SU-DHL-6 (cell line): ENCODE results near the gene ST8SIA4.

Experiments used
- H2AFZ ChIP-seq: fragments of 200-600 bp; sonication (generic); 2 replicates; pipeline ENCODE4 v1.6.1; 2014; ENCODE audit warnings: low read depth, mild to moderate bottlenecking, moderate library complexity, mixed read lengths, antibody characterized with exemption, low read length; ENCODE audit not compliant: severe bottlenecking
- H3F3A ChIP-seq: fragments of 200-600 bp; shearing (Covaris generic); 2 replicates; pipeline ENCODE4 v1.6.0; 2016; ENCODE audit warnings: antibody characterized with exemption, mild to moderate bottlenecking; ENCODE audit not compliant: insufficient read depth
- H3K27ac ChIP-seq: fragments of 200-600 bp; sonication (generic); 2 replicates; pipeline ENCODE4 v1.5.1; 2016; ENCODE audit warnings: low read depth, mild to moderate bottlenecking, low read length, moderate library complexity, mixed read lengths
- H3K27me3 ChIP-seq: fragments of 200-600 bp; sonication (generic), shearing (Covaris generic); 2 replicates; pipeline ENCODE4 v1.6.0; 2014; ENCODE audit warnings: mild to moderate bottlenecking, low read length
- H3K36me3 ChIP-seq: fragments of 200-600 bp; sonication (generic); 2 replicates; pipeline ENCODE4 v1.6.1; 2014; ENCODE audit warnings: mild to moderate bottlenecking, low read length, mixed read lengths
- H3K4me2 ChIP-seq: fragments of 300-600, 200-600 bp; shearing (Covaris generic), sonication (generic); 2 replicates; pipeline ENCODE4 v1.6.0; 2014; ENCODE audit warnings: low read length, low read depth, mild to moderate bottlenecking; ENCODE audit not compliant: poor library complexity, severe bottlenecking
- H3K4me3 ChIP-seq: fragments of 200-600 bp; sonication (generic); 2 replicates; pipeline ENCODE4 v1.5.1; 2014; ENCODE audit warnings: antibody characterized with exemption, low read length, mild to moderate bottlenecking, mixed read lengths; ENCODE audit not compliant: insufficient read depth, poor library complexity, severe bottlenecking
- H3K79me2 ChIP-seq: fragments of 200-600 bp; sonication (generic); 2 replicates; pipeline ENCODE4 v1.6.1; 2014; ENCODE audit warnings: mild to moderate bottlenecking, low read length, moderate library complexity; ENCODE audit not compliant: insufficient read depth
- H3K9ac ChIP-seq: fragments of 200-600 bp; sonication (generic); 2 replicates; pipeline ENCODE4 v1.7.0; 2014; ENCODE audit warnings: mild to moderate bottlenecking, low read length
- H3K9me2 ChIP-seq: fragments of 200-600 bp; sonication (generic); replicated peaks from 2 replicates; pipeline ENCODE4 v1.6.1; 2014; ENCODE audit warnings: low read length; ENCODE audit not compliant: insufficient read depth
- H3K9me3 ChIP-seq: fragments of 200-600 bp; sonication (generic); 2 replicates; pipeline ENCODE4 v1.6.1; 2014; ENCODE audit warnings: low read length, mixed read lengths; ENCODE audit not compliant: insufficient read depth
- H4K20me1 ChIP-seq: fragments of 200-600 bp; sonication (generic); 2 replicates; pipeline ENCODE4 v1.6.1; 2014; ENCODE audit warnings: low read depth, mild to moderate bottlenecking, antibody characterized with exemption, low read length, moderate library complexity, mixed read lengths
- EZH2phosphoT487 ChIP-seq: fragments of 200-600 bp; sonication (generic), shearing (Covaris generic); conservative IDR thresholded peaks from 2 replicates; pipeline ENCODE4 v1.6.1; 2018; ENCODE audit warnings: mild to moderate bottlenecking, antibody characterized with exemption, low read length, moderate library complexity, mixed read lengths
- TF ChIP-seq, protein P1 (sequence below): fragments of 200-600 bp; sonication (generic); IDR thresholded peaks from one replicate; pipeline ENCODE4 v1.5.1; 2017; ENCODE audit warnings: antibody characterized with exemption, mild to moderate bottlenecking, low read length, moderate library complexity; ENCODE audit not compliant: insufficient read depth, poor library complexity, severe bottlenecking

Gene ST8SIA4, protein sequence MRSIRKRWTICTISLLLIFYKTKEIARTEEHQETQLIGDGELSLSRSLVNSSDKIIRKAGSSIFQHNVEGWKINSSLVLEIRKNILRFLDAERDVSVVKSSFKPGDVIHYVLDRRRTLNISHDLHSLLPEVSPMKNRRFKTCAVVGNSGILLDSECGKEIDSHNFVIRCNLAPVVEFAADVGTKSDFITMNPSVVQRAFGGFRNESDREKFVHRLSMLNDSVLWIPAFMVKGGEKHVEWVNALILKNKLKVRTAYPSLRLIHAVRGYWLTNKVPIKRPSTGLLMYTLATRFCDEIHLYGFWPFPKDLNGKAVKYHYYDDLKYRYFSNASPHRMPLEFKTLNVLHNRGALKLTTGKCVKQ

DNA sequence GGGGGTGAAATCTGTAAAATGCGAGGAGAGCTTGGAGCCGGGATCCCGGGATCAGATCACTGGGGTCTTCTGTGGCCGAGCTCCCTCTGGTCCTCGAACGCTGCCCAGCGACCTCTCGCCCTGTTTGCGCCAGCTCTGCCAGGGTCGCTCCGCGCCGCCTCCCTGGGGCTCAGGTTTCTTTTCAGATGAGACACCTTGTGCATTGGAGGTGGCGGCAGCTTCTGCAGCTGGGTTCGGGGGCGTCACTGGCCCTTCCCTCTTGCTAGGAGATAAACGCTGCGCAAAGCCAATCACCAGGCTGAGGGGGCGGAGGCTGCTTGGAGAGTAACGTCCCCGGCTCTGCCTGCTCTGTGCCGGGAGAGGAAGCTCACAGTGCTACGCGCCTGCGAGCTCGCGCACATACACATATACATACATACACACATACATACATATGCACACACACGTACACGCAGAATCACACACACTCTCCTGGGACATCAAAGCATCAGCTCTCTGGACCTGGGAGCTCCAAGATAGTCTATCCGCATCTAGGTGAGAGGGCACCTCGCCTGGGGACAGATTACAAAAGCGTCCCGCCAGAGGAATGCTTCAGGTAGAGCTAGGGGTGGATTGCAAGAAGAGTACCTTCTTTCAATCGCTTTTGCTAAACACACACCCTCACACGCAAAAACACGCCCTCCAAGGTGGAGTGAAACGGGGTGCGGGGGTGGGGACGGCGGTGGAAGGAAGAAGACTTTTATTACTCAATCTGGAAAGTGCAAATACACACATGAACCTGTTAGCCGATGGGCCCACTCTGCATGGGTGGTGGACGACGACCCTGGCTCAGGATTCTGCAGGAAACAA, at the start of gene ST8SIA4:
Gene ST8SIA4, minus strand, starts transcription at position 244 of the 849 bp plus-strand sequence. CDS start 327 bp downstream, outside the sequence.
- Histone ChIP-seq H4K20me1 (no peaks in the 10 kb centered on the region), H2AFZ (peak within 1 kb of the TSS; percentile 54), H3K4me3 (peak within 1 kb of the TSS; percentile 90), H3K9me2 (no peaks in the 10 kb centered on the region), H3F3A (peaks cover 48% of the 10 kb centered on the region), H3K4me2 (peak within 1 kb of the TSS; percentile 92), H3K9me3 (no peaks in the 10 kb centered on the region), H3K27ac (peak within 1 kb of the TSS; percentile 98), H3K36me3 (0 out of 2 replicates have a peak, but pooled peaks cover 1% of the 10 kb centered on the region), H3K27me3 (no peaks in the 10 kb centered on the region), H3K9ac (peak within 1 kb of the TSS; percentile 69), H3K79me2 (peaks cover 80% of the 10 kb centered on the region)
- TF ChIP-seq EZH2phosphoT487, result no peak
- TF ChIP-seq, protein P1, sequence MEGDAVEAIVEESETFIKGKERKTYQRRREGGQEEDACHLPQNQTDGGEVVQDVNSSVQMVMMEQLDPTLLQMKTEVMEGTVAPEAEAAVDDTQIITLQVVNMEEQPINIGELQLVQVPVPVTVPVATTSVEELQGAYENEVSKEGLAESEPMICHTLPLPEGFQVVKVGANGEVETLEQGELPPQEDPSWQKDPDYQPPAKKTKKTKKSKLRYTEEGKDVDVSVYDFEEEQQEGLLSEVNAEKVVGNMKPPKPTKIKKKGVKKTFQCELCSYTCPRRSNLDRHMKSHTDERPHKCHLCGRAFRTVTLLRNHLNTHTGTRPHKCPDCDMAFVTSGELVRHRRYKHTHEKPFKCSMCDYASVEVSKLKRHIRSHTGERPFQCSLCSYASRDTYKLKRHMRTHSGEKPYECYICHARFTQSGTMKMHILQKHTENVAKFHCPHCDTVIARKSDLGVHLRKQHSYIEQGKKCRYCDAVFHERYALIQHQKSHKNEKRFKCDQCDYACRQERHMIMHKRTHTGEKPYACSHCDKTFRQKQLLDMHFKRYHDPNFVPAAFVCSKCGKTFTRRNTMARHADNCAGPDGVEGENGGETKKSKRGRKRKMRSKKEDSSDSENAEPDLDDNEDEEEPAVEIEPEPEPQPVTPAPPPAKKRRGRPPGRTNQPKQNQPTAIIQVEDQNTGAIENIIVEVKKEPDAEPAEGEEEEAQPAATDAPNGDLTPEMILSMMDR, result no peak

DNA sequence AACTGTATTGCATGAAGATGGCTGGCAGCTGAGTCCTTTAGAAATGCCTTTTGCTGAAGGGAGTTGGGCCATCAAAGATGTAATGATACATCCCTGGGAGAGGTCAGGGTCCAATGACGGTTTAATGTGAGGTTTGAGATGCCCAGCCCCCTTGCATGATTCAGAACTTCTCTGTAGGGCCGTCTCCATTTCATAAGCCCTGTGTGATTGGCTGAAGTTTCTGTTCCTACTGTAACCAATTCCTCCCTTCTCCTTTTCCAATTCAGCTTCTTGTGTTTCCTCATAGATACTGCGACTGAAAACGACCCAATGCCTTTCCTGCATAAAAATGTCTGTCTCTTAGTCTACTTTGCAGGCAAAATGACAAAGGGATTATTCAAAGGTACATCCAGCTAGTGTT, 47.9 kb upstream of the ST8SIA4 start:
- no peaks in the 10 kb centered on the region for H3F3A ChIP-seq
- H3K4me2 ChIP-seq, result no peak overlapping the region
- no peaks in the 10 kb centered on the region for H3K9me2 ChIP-seq
- no peak overlapping the region for H3K27ac ChIP-seq
- H3K9me3 ChIP-seq, result no peaks in the 10 kb centered on the region; the same call in 1 of the 2 replicates
- no peaks in the 10 kb centered on the region for H4K20me1 ChIP-seq
- H3K79me2 ChIP-seq, result no peaks in the 10 kb centered on the region
- no peak overlapping the region for H3K9ac ChIP-seq
- no peak for TF ChIP-seq EZH2phosphoT487
- TF ChIP-seq, protein P1, result no peak
- no peak overlapping the region for H2AFZ ChIP-seq
- H3K4me3 ChIP-seq, result no peak overlapping the region
- H3K36me3 ChIP-seq, result no peaks in the 10 kb centered on the region
- no peaks in the 10 kb centered on the region for H3K27me3 ChIP-seq

DNA sequence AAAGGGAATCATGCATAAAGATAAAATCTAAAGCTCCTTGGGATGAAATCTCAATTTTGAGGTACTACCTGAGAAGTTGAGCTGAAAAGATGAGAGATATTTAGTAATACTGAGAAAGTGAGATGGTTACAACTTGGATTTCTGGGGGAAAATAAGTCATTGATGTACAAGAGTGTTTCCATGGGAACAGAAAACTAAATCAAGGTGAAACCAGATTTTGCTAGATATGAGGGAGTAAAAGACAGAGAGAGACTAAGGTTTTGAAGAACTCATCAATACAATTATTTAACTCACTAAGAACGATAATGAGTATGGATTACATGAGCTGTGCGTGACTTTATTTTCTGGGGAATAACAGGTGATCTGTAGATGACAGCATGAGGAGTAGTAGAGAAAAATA, 10.2 kb upstream of the ST8SIA4 start:
- no peaks in the 10 kb centered on the region for H3K27me3 ChIP-seq
- no peak overlapping the region for H2AFZ ChIP-seq
- H3K9me3 ChIP-seq, result no peaks in the 10 kb centered on the region
- H3K27ac ChIP-seq, result no peak overlapping the region
- no peaks in the 10 kb centered on the region for H3F3A ChIP-seq
- no peak overlapping the region for H3K9ac ChIP-seq
- H3K79me2 ChIP-seq, result peaks cover 3% of the 10 kb centered on the region; the same call in 1 of the 2 replicates
- TF ChIP-seq EZH2phosphoT487, result no peak
- TF ChIP-seq, protein P1, result no peak
- H3K36me3 ChIP-seq, result no peaks in the 10 kb centered on the region
- H3K4me3 ChIP-seq, result no peak overlapping the region
- no peaks in the 10 kb centered on the region for H4K20me1 ChIP-seq
- H3K9me2 ChIP-seq, result no peaks in the 10 kb centered on the region
- H3K4me2 ChIP-seq, result no peak overlapping the region
